WTC11 (cell line): ENCODE data around the gene ZNF140.

ENCODE experiments used
- ATF2 ChIP-seq: sonication (generic); formaldehyde crosslinking; IDR thresholded peaks from 2 replicates; pipeline ENCODE4 v1.8.1; 2022; ENCODE audit warnings: low read depth, missing genetic modification reagents, borderline replicate concordance
- CTCF ChIP-seq: fragments of 200-600 bp; IDR thresholded peaks from 2 replicates; pipeline ENCODE4 v1.8.0; 2022; ENCODE audit warnings: antibody characterized with exemption
- GTF2I ChIP-seq: fragments of 250-450 bp; sonication (Bioruptor Pico); conservative IDR thresholded peaks from 2 replicates; pipeline ENCODE4 v1.4.0; 2021; ENCODE audit warnings: mild to moderate bottlenecking
- MLX ChIP-seq: sonication (generic); formaldehyde crosslinking; IDR thresholded peaks from 2 replicates; pipeline ENCODE4 v1.8.1; 2023; ENCODE audit warnings: mild to moderate bottlenecking, missing genetic modification reagents, moderate library complexity
- NR3C1 ChIP-seq: sonication (generic); formaldehyde crosslinking; conservative IDR thresholded peaks from 2 replicates; pipeline ENCODE4 v1.8.1; 2023; ENCODE audit warnings: low read depth, mild to moderate bottlenecking, missing genetic modification reagents
- SMAD3 ChIP-seq: sonication (generic); formaldehyde crosslinking; IDR thresholded peaks from 2 replicates; pipeline ENCODE4 v1.8.0; 2022; ENCODE audit warnings: missing genetic modification reagents, mild to moderate bottlenecking, borderline replicate concordance
- SP1 ChIP-seq: sonication (generic); formaldehyde crosslinking; conservative IDR thresholded peaks from 2 replicates; pipeline ENCODE4 v1.8.1; 2022; ENCODE audit warnings: missing genetic modification reagents
- USF2 ChIP-seq: sonication (generic); formaldehyde crosslinking; IDR thresholded peaks from 2 replicates; pipeline ENCODE4 v1.8.1; 2023; ENCODE audit warnings: mild to moderate bottlenecking, missing genetic modification reagents, moderate library complexity
- ZNF121 ChIP-seq: sonication (generic); formaldehyde crosslinking; IDR thresholded peaks from 2 replicates; pipeline ENCODE4 v1.8.0; 2023; ENCODE audit warnings: missing genetic modification reagents
- ZNF138 ChIP-seq: sonication (generic); formaldehyde crosslinking; conservative IDR thresholded peaks from 2 replicates; pipeline ENCODE4 v1.8.1; 2022; ENCODE audit warnings: mild to moderate bottlenecking, moderate library complexity, missing genetic modification reagents
- ZNF317 ChIP-seq: sonication (generic); formaldehyde crosslinking; IDR thresholded peaks from 2 replicates; pipeline ENCODE4 v1.8.1; 2023; ENCODE audit warnings: low read depth, mild to moderate bottlenecking, moderate library complexity, missing genetic modification reagents, borderline replicate concordance
- ZSCAN18 ChIP-seq: fragments of 250-450 bp; sonication (Bioruptor Pico); IDR thresholded peaks from 2 replicates; pipeline ENCODE4 v2.1.2; 2022; ENCODE audit warnings: mild to moderate bottlenecking, moderate library complexity

- TF ChIP-seq CTCF (no peak), USF2 (no peak; the same call in 1 of the 2 replicates), ATF2 (CRISPR knock-in tag) (no peak), ZNF138 (CRISPR knock-in tag) (no peak), ZNF121 (CRISPR knock-in tag) (no peak), SP1 (peak; percentile 99), SMAD3 (CRISPR knock-in tag) (no peak), GTF2I (CRISPR knock-in tag) (no peak), ZNF317 (no peak), NR3C1 (CRISPR knock-in tag) (no peak), ZSCAN18 (CRISPR knock-in tag) (no peak), MLX (CRISPR knock-in tag) (no peak)
Observed at GRCh38 chr12:133080026-133080367, 726 bp upstream of the ZNF140 start.
